Left cardiac atrium (tissue), 4 donors: ENCODE data around the gene PARP3. TPM values are rescaled to one million over a fixed set of nuclear protein-coding genes. Genes with fewer than 3 reads are reported as not detected.

Experiments used
- ATAC-seq, 2 donors: fragments of 200-7000 bp; cut with Tn5 transposase; one replicate each; pipeline ENCODE4 v1.9.1; 2020; ENCODE audit warnings: mild to moderate bottlenecking in 2 of 2, moderate library complexity in 2 of 2
- DNase-seq: peaks from one replicate; pipeline ENCODE4 v3.0.0-alpha.2; 2020
- intact Hi-C, 2 donors: fragments of 100-400 bp; cut with DNase I; formaldehyde crosslinking; loops; one replicate each; pipeline versions ENCODE4 v1.14.1 to v1.15.1; 2022 to 2023
- total RNA-seq, 2 donors: library from RNA; stranded (reverse); fragmentation: NEBNext Ultra II Directional; extraction: Animal tissue kit (Norgen Biotek cat#: 25700); gene quantifications; one replicate each; pipeline ENCODE4 v1.2.1, GENCODE V29; 2021
- donor health status: DM: no; HTN: yes; CAD: no.
- donor health status: DM: no; HTN: yes; CAD: no; lungs with severe emphysema.
- donor health status: DM: yes; HTN: yes; CAD: no.
- donor health status: Dilated cardiomyopathy.

Gene PARP3
- total RNA-seq, 2 donors from 2014 or later: 13.2 to 13.4 TPM

- ATAC-seq (no peak), DNase-seq (no peak)
- intact Hi-C loops: no loop called here
Observed at GRCh38 chr3:51945031-51945840, 3.1 kb downstream of the PARP3 start.

- DNase-seq (no peak), ATAC-seq (no peak)
- intact Hi-C loops: no loop called here
Observed at GRCh38 chr3:51945926-51946705, 4.0 kb downstream of the PARP3 start.

- intact Hi-C loops: no loop called here
- no peak for DNase-seq
Observed at GRCh38 chr3:51946796-51947195, 4.6 kb downstream of the PARP3 start.

GRCh38 chr3:51947215-51947900, 5.2 kb downstream of the PARP3 start:
- DNase-seq (no peak), ATAC-seq (no peak)
- intact Hi-C loops: no loop called here

More at GRCh38 chr3:51946796-51947195, 4.6 kb downstream of the PARP3 start:
- no peak for ATAC-seq

- ATAC-seq (no peak), DNase-seq (no peak)
- intact Hi-C loops: no loop called here
Observed at GRCh38 chr3:51948016-51948580, 5.9 kb downstream of the PARP3 start.

GRCh38 chr3:51949121-51949520, 7.0 kb downstream of the PARP3 start:
- no peak for ATAC-seq
- DNase-seq: no peak
- intact Hi-C loops: no loop called here

GRCh38 chr3:51950899-51951298, 8.7 kb downstream of the PARP3 start:
- intact Hi-C loops: no loop called here
- DNase-seq (no peak), ATAC-seq (no peak)

- no peak for DNase-seq
- intact Hi-C loops: no loop called here
- no peak for ATAC-seq
Observed at GRCh38 chr3:51953445-51953844, 11.3 kb downstream of the PARP3 start.

GRCh38 chr3:51954105-51954504, 11.9 kb downstream of the PARP3 start:
- ATAC-seq: no peak
- no peak for DNase-seq
- intact Hi-C loops: no loop called here

- intact Hi-C loops: no loop called here
- no peak for ATAC-seq
- no peak for DNase-seq
Observed at GRCh38 chr3:51954713-51955112, 12.6 kb downstream of the PARP3 start.

- intact Hi-C loops: no loop called here
- ATAC-seq: peak in 1 of 2 donors; percentile 40
- no peak for DNase-seq
Observed at GRCh38 chr3:51955175-51955892, 13.2 kb downstream of the PARP3 start, which contains the start of gene GPR62. GPR62 (plus strand) TSS chr3:51955381; CDS start chr3:51955653, 272 bp downstream.

- intact Hi-C loops: no loop called here
- ATAC-seq (peak; percentile 85 to 92), DNase-seq (peak; percentile 76)
Observed at GRCh38 chr3:51955893-51956770, 14.0 kb downstream of the PARP3 start.

GRCh38 chr3:51957520-51958205, 15.5 kb downstream of the PARP3 start:
- no peak for DNase-seq
- intact Hi-C loops: no loop called here
- ATAC-seq: no peak

- intact Hi-C loops: no loop called here
- ATAC-seq: no peak
- DNase-seq: peak; percentile 15
Observed at GRCh38 chr3:51958603-51959521, 16.7 kb downstream of the PARP3 start.

GRCh38 chr3:51959651-51960050, 17.5 kb downstream of the PARP3 start:
- DNase-seq: no peak
- intact Hi-C loops: no loop called here
- ATAC-seq: no peak

GRCh38 chr3:51960386-51960785, 18.2 kb downstream of the PARP3 start:
- intact Hi-C loops: no loop called here
- DNase-seq: no peak
- no peak for ATAC-seq
